Muscle of arm (tissue), 12 donors: Measurements from ENCODE around the gene CDC45. TPM values are rescaled to one million over a fixed set of nuclear protein-coding genes. Genes with fewer than 3 reads are reported as not detected.
"Not testable (repeated sequence)": the region's sequence is repeated elsewhere in the genome, so short reads cannot be mapped to it uniquely, and the experiment has no call there.

ENCODE experiments used
- DNase-seq: peaks from one replicate; pipeline ENCODE4 v3.0.0-alpha.2; 2013
- polyA plus RNA-seq, 12 donors: library from polyadenylated mRNA; unstranded; fragments of 120-200 nt; gene quantifications; one replicate each; pipeline ENCODE4 v1.2.1, GENCODE V29; 2013; ENCODE audit not compliant: insufficient read length in 12 of 12

CDC45 gene
- polyA plus RNA-seq, 12 donors: 5.0 to 18.3 (median 9.4) TPM; not detected in 2

DNA sequence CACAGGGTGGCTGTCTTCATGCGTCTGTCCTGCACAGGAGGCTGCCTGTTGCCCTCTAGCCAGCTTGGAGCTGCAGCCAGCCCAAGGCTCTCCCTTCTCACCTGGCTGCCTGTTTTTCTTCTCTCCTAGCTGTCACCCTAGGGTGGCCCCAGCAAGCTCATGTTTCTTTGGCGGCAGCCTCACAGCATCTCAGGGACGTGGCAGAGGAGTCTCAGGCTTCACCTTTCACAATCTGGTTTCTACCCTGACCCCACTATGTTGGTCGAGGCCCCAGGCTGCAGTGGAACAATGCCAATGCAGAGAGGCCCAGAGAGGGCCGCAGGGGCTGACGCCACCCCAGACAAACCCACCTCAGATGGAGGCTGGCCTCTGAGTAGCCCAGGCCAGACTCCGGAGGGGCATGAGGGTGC is 47.0 kb downstream of the CDC45 start:
- no peak for DNase-seq

GRCh38 chr22:19527321-19527721 is 47.6 kb downstream of the CDC45 start:
- no peak for DNase-seq

- no peak for DNase-seq
Measured at GRCh38 chr22:19527861-19528417, 48.2 kb downstream of the CDC45 start.

DNA sequence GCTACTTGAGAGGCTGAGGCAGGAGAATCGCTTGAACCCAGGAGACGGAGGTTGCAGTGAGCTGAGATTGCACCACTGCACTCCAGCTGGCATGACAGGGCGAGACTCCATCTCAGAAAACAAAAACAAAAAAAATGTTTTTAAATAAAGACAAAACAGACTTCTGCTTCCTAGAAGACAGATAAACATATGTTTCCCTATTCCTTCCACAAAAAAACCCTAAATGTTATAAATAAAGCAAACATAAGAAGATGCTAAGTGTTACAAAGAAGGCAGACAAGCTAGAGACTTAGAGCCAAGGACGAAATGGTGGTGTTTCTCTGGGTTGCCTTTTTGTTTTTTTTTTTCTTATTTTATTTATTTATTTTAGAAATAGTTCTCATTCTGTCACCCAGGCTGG is 50.1 kb downstream of the CDC45 start:
- DNase-seq: no peak

DNA sequence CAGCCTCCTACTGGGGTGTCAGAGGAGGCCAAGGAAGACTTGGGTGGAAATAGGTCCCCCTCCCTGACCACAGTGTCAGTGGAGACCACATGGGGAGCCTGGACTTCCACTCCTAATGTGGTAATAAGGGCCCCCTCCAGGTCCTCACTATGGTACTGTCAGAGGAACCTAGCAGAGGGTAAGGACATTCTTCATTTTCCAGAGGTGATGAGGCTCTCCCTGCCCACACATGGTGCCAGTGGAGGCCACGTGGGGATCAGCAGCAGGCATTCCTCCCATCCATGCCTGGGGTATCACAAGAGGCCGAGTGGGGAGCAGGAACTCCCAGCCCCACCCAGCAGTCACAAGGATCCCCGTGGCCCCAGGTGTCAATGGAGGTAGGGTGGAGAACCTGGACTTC is 51.0 kb downstream of the CDC45 start:
- DNase-seq: no peak

DNA sequence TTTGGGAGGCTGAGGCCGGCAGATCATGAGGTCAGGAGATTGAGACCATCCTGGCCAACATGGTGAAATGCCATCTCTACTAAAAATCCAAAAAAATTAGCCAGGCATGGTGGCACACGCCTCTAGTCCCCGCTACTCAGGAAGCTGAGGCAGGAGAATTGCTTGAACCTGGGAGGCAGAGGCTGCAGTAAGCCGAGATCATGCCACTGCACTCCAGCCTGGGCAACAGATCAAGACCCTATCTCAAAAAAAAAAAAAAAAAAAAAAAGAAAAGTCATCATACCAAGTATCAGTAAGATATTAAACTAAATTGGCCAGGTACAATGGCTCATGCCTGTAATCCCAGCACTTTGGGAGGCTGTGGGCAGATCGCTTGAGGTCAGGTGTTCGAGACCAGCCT is 51.6 kb downstream of the CDC45 start:
- not testable (repeated sequence) for DNase-seq

DNA sequence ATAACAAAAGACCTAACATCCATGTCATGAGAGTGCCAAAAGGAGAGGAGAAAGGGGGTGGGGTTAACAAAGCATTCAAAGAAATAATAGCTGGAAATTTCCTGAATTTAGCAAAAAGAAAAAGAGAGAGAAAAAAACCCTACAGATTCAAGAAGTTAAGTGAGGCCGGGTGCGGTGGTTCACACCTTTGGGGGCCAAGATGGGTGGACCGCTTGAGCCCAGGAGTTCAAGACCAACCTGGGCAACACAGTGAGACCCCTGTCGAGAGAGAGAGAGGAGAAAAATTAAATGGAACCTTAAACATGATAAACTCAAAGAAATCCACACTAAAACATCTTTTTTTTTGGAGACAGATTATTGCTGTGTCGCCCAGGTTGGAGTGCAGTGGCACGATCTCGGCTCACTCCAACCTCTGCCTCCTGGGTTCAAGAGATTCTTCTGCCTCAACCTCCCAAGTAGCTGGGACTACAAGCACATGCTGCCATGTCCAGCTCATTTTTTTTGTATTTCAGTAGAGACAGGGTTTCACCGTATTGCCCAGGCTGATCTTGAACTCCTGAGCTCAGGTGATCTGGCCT is 53.4 kb downstream of the CDC45 start:
- no peak for DNase-seq

GRCh38 chr22:19533857-19534256 is 54.1 kb downstream of the CDC45 start:
- DNase-seq: no peak

GRCh38 chr22:19535001-19535400 is 55.3 kb downstream of the CDC45 start:
- DNase-seq: no peak

- DNase-seq: no peak
Measured at GRCh38 chr22:19536564-19536963, 56.8 kb downstream of the CDC45 start.

- DNase-seq: no peak
Measured at GRCh38 chr22:19537941-19538488, 58.3 kb downstream of the CDC45 start.

GRCh38 chr22:19540394-19540793 is 60.7 kb downstream of the CDC45 start:
- DNase-seq: no peak

- no peak for DNase-seq
Measured at GRCh38 chr22:19543970-19544708, 64.4 kb downstream of the CDC45 start.

- no peak for DNase-seq
Measured at GRCh38 chr22:19545935-19546207, 66.2 kb downstream of the CDC45 start.

DNA sequence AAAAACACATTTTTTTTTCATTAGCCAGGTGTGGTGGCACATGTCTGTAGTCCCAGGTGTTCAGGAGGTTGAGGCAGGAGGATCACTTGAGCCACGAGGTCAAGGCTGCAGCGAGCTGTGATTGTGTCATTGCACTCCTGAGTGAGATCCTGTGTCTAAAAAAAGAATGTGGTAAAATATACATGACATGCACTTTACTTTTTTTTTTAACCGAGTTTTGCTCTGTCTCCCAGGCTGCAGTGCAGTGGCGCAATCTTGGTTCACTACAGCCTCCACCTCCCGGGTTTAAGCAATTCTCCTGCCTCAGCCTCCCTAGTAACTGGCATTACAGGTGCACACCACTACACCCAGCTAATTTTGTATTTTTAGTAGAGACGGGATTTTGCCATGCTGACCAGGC is 67.0 kb downstream of the CDC45 start:
- DNase-seq: no peak

DNA sequence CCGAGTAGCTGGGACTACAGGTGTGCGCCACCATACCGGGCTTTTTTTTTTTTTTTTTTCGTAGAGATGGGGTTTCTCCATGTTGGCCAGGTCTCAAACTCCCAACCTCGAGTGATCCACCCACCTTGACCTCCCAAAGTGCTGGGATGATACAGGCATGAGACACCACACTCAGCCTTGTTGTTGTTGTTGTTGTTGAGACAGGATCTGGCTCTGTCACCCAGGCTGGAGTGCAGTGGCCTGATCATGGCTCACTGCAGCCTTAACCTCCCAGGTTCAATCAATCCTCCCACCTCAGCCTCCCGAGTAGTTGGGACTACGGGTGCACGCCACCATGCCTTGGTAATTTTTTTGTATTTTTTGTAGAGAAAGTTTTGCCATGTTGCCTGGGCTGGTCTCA is 67.9 kb downstream of the CDC45 start:
- no peak for DNase-seq

DNA sequence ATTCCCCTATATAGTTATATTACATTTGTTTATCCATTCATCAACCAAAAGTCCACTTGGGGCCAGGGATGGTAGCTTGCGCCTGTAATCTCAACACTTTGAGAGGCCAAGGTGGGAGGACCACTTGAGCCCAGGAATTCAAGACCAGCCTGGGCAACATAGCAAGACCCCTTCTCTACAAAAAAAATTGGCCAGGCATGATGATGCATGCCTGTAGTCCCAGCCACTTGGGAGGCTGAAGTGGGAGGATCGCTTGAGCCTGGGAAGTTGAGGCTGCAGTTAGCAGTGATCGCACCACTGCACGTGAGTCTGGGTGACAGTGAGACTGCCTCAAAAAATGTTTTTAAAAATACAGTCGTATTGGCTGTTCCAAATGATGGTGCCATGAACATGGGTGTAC is 68.7 kb downstream of the CDC45 start:
- not testable (repeated sequence) for DNase-seq

DNA sequence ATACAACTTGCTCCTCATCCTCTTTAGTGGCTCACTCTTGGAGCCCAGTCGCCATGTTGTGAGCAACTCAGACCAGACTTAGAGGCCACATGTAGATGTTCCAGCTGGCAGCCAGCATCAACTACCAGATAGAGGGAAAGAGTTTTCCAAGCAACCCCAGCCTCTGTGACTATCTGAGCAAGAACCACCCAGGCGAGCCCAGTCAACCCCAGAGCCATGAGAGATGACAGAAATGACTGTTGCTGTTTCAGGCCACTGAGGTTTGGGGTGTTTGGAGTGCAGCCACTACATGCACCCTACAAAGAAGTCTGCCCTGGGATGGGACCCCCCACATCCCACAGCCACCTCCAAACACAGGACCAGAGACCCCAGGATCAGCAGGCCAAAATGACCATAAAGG is 69.2 kb downstream of the CDC45 start:
- no peak for DNase-seq

GRCh38 chr22:19549428-19549827 is 69.7 kb downstream of the CDC45 start:
- no peak for DNase-seq

DNA sequence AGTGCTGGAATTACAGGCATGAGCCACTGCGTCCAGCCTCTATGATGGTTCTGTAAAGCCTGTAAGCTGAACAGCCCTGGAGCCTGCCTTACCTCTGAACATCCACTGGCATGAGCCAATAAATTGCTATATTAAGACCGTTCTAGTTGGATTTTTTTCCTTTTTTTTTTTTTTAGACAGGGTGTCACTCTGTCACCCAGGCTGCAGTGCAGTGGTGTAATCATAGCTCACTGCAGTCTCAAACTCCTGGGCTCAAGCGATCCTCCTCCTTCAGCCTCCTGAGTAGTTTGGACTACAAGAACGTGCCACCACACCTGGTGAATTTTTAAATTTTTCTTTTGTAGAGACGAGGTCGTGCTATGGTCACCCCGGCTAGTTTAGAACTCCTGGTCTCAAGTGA is 70.7 kb downstream of the CDC45 start:
- no peak for DNase-seq

DNA sequence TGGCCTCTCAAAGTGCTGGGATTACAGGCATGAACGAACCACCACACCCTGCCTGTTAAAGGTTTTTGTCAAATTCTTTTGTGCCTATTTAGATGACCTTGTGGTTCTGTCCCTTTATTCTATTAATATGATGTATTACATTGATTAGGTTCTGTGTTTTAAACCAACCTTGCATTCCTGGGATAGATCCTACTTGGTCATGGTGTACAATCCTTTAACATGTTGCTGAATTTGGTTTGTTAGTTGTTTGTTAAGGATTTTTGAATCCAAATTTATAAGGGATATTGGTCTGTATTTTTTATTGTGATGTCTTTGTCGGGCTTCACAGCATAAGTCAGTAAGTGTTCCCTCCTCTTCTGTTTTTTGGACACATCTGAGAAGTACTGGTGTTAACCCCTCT is 73.5 kb downstream of the CDC45 start:
- DNase-seq: no peak

- no peak for DNase-seq
Measured at GRCh38 chr22:19554834-19555404, 75.2 kb downstream of the CDC45 start.

DNA sequence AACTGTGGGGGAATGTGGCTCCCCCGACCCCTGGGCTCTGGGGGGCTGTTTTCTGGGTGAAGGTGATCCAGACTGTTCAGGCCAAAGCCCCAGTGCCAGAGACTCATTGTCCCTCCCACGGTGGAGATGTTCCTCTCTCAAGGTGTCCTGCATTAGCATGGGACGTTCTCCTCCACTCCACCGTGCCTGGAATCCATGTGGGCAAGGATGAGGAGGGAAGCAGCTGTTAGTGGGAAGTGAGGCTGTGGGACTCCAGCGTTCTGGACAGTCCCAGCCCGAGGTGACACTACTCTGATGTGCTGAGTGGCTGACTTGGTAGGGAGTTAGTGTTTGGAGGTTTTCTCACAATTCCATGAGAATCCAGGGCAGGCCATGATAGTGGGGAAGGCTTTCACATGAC is 75.9 kb downstream of the CDC45 start:
- DNase-seq: no peak
